Ishikawa (cell line): ENCODE data around the gene STK36.

Source experiments
- CEBPB ChIP-seq: IDR thresholded peaks from 2 replicates; pipeline ENCODE4 v1.6.1; 2012
- EGR1 ChIP-seq: IDR thresholded peaks from 2 replicates; pipeline ENCODE4 v1.6.1; 2012
- EP300 ChIP-seq: IDR thresholded peaks from 2 replicates; pipeline ENCODE4 v1.6.1; 2012; ENCODE audit warnings: borderline replicate concordance
- FOXM1 ChIP-seq: IDR thresholded peaks from 2 replicates; pipeline ENCODE4 v1.6.1; 2012; ENCODE audit warnings: low read depth, borderline replicate concordance
- NFIC ChIP-seq: IDR thresholded peaks from 2 replicates; pipeline ENCODE4 v1.6.1; 2012
- RAD21 ChIP-seq: IDR thresholded peaks from 2 replicates; pipeline ENCODE4 v1.6.1; 2012; ENCODE audit warnings: low read depth
- TAF1 ChIP-seq: IDR thresholded peaks from 2 replicates; pipeline ENCODE4 v1.6.1; 2012; ENCODE audit warnings: low read depth, mild to moderate bottlenecking
- TCF12 ChIP-seq: IDR thresholded peaks from 2 replicates; pipeline ENCODE4 v1.6.1; 2012; ENCODE audit warnings: low read depth
- TEAD4 ChIP-seq: IDR thresholded peaks from 2 replicates; pipeline ENCODE4 v1.6.1; 2012
- YY1 ChIP-seq: IDR thresholded peaks from 2 replicates; pipeline ENCODE4 v1.6.1; 2012; ENCODE audit warnings: low read depth
- ZBTB7A ChIP-seq: IDR thresholded peaks from 2 replicates; pipeline ENCODE4 v1.6.1; 2012; ENCODE audit warnings: low read depth
- TF ChIP-seq, protein P1 (sequence below): IDR thresholded peaks from 2 replicates; pipeline ENCODE4 v1.6.1; 2012
- TF ChIP-seq, protein P2 (sequence below): IDR thresholded peaks from 2 replicates; pipeline ENCODE4 v1.6.1; 2012; ENCODE audit warnings: low read depth, mild to moderate bottlenecking

DNA sequence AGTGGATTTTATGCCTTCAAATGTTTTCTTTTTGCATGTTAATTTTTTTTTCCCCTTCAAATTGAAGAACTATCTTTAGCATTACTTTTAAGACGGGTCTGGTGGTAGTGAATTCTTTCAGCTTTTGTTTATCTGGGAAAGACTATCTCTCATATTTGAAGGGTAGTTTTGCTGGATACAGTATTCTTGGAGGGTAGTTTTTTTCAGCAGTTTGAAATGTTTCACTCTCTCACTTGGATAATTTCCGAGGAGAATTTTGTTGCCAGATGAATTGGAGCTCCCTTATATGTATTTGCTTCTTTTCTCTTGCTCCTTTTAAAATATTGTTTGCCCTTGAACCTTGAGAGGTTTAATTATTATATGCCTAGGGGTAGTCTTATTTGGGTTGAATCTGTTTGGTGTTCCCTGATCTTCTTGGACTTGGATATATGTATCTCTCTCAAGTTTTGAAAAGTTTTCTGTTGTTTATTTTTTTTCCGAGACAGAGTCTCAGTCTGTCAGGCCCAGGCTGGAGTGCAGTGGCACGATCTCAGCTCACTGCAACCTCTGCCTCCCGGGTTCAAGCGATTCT is 54.2 kb downstream of the STK36 start:
- no peak for TF ChIP-seq EP300
- TF ChIP-seq EGR1 = no peak
- TF ChIP-seq, protein P1, sequence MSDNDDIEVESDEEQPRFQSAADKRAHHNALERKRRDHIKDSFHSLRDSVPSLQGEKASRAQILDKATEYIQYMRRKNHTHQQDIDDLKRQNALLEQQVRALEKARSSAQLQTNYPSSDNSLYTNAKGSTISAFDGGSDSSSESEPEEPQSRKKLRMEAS = no peak
- no peak for TF ChIP-seq CEBPB
- no peak for TF ChIP-seq YY1
- TF ChIP-seq, protein P2, sequence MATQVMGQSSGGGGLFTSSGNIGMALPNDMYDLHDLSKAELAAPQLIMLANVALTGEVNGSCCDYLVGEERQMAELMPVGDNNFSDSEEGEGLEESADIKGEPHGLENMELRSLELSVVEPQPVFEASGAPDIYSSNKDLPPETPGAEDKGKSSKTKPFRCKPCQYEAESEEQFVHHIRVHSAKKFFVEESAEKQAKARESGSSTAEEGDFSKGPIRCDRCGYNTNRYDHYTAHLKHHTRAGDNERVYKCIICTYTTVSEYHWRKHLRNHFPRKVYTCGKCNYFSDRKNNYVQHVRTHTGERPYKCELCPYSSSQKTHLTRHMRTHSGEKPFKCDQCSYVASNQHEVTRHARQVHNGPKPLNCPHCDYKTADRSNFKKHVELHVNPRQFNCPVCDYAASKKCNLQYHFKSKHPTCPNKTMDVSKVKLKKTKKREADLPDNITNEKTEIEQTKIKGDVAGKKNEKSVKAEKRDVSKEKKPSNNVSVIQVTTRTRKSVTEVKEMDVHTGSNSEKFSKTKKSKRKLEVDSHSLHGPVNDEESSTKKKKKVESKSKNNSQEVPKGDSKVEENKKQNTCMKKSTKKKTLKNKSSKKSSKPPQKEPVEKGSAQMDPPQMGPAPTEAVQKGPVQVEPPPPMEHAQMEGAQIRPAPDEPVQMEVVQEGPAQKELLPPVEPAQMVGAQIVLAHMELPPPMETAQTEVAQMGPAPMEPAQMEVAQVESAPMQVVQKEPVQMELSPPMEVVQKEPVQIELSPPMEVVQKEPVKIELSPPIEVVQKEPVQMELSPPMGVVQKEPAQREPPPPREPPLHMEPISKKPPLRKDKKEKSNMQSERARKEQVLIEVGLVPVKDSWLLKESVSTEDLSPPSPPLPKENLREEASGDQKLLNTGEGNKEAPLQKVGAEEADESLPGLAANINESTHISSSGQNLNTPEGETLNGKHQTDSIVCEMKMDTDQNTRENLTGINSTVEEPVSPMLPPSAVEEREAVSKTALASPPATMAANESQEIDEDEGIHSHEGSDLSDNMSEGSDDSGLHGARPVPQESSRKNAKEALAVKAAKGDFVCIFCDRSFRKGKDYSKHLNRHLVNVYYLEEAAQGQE = no peak
- TF ChIP-seq TAF1 = no peak
- TF ChIP-seq NFIC = no peak
- TF ChIP-seq RAD21 = no peak
- TF ChIP-seq TCF12 = no peak
- no peak for TF ChIP-seq FOXM1
- TF ChIP-seq TEAD4 = no peak
- TF ChIP-seq ZBTB7A = no peak
